ENCODE results near the gene RBM4. TPM values are rescaled to one million over a fixed set of nuclear protein-coding genes. Genes with fewer than 3 reads are reported as not detected.

The RBM4 gene
- total RNA-seq, 4 donors from 2014 or later: 51.7 to 93.3 (median 68.6) TPM

DNA sequence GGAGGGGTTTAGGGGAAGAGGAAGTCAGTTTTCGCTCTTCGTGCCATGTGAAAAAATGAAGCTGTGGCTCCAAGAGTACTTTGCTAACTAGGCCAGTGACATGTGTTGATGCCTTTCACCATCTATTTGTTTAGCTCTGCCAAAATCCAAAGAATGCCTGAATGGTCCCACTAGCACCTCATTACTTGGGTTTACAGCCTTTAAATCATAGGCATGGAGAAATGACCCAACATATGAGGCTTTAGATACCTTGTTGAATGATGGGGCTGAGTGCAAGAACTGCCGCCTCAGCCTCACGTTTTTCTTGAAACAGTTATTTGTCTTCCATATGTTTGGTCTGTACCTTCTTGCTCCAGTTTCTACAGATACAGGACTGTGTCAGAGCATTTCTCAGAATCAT lies 8.3 kb downstream of the RBM4 start:
- TF ChIP-seq, protein P1, sequence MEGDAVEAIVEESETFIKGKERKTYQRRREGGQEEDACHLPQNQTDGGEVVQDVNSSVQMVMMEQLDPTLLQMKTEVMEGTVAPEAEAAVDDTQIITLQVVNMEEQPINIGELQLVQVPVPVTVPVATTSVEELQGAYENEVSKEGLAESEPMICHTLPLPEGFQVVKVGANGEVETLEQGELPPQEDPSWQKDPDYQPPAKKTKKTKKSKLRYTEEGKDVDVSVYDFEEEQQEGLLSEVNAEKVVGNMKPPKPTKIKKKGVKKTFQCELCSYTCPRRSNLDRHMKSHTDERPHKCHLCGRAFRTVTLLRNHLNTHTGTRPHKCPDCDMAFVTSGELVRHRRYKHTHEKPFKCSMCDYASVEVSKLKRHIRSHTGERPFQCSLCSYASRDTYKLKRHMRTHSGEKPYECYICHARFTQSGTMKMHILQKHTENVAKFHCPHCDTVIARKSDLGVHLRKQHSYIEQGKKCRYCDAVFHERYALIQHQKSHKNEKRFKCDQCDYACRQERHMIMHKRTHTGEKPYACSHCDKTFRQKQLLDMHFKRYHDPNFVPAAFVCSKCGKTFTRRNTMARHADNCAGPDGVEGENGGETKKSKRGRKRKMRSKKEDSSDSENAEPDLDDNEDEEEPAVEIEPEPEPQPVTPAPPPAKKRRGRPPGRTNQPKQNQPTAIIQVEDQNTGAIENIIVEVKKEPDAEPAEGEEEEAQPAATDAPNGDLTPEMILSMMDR (IDR thresholded peaks at IDR 0.05; ENCODE audit: low read depth): no peak

DNA sequence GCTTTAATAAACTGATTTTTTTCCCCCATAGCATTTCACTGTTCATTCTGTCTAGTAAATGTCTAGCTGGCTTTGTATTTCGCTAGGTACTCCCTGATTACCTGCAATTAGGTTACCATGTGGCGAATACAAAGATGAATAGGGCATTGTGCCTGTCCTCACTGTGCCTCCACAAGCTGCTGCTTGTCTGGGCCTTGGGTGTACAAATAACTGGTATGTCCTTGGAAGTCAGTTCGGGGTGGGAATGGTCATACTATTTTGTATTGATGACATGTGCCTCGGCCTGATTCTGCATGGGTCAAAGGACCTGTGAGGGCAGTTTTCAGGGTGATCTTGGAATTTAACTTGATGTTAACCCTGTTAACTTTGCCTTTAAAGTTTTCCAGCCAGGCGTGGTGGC lies 11.4 kb downstream of the RBM4 start:
- TF ChIP-seq, protein P1 (IDR thresholded peaks at IDR 0.05; ENCODE audit: low read depth): no peak

- TF ChIP-seq, protein P1 (IDR thresholded peaks at IDR 0.05; ENCODE audit: low read depth): no peak
Observed at GRCh38 chr11:66651016-66651415, 12.5 kb downstream of the RBM4 start.

DNA sequence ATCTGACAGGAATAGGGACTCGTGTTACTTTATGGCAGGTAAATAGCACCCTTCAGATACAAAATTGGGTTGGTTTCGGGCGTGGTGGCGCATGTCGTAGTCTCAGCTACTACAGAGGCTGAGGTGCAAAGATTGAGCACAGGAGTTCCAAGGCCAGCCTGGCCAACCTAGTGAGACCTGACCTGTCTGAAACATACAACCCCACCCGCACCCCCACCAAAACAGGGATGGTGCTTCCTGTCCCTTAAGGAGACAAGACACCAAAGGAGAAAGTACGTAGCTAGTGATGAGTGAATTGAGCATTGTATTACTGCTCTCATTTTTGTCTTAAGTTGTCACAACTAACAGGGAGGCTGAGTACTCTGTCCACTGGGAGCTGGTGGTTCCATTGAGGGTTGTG lies 14.1 kb downstream of the RBM4 start:
- TF ChIP-seq, protein P1 (IDR thresholded peaks at IDR 0.05; ENCODE audit: low read depth): no peak

- TF ChIP-seq, protein P1 (IDR thresholded peaks at IDR 0.05; ENCODE audit: low read depth): no peak
Observed at GRCh38 chr11:66653123-66653522, 14.6 kb downstream of the RBM4 start.

GRCh38 chr11:66659763-66660162 lies 21.3 kb downstream of the RBM4 start:
- TF ChIP-seq, protein P1 (IDR thresholded peaks at IDR 0.05; ENCODE audit: low read depth): no peak

DNA sequence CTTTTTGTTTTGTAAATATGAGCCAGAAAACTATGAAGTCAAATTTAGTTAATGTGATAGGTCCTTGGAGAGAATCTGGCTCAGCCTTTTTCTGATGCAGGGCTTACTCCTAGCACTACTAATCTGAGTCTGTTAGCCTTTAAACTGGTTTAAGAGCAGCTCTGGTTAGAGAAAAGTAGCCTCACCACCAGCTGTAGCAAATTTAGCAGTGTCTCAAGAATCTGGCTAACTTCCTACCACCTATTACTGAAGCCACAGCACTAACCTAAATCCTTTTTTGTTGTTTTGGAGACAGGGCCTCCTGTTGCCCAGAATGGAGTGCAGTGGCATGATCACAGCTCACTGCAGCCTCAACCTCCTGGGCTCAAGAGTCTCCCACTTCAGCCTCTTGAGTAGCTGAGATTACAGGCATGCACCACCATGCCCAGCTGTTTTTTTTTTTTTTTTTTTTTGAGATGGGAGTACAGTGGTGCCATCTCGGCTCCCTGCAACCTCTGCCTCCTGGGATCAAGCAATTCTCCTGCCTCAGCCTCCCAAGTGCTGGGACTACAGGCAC lies 25.3 kb downstream of the RBM4 start:
- TF ChIP-seq, protein P1 (IDR thresholded peaks at IDR 0.05; ENCODE audit: low read depth): no peak
